K562 (cell line): Measurements from ENCODE around the gene SLC2A13. TPM values are rescaled to one million over a fixed set of nuclear protein-coding genes. Genes with fewer than 3 reads are reported as not detected.

ENCODE experiments used
- ATAC-seq: fragments of 200-7000 bp; cut with Tn5 transposase; 3 replicates; pipeline ENCODE4 v1.9.1; 2020; ENCODE audit warnings: moderate library complexity
- BruUV-seq: library from RNA; stranded (reverse); fragments of 400-500 nt; replicated peaks from 2 replicates; lab custom pipeline; 2021; lab: Mats Ljungman, UMichigan
- CTCF ChIA-PET: fragments of 300-600 bp; formaldehyde crosslinking; extraction: SDS; loops from one replicate; lab custom pipeline; 2021; ENCODE audit warnings: low intra/inter-chr PET ratio; lab: Yijun Ruan, JAX
- POLR2A ChIA-PET: fragments of 300-600, 350-650 bp; sonication (Branson Sonifier 250); formaldehyde crosslinking; extraction: SDS; loops from one replicate; lab custom pipeline; 2021; ENCODE audit warnings: antibody characterized with exemption, inconsistent platforms; lab: Yijun Ruan, JAX
- DNase-seq, 4 experiments: peaks; one replicate each; pipeline versions ENCODE4 v3.0.0 to v3.0.0-alpha.2; 2011 to 2018; ENCODE audit warnings: low spot score in 3 of 4, mixed read lengths in 3 of 4; ENCODE audit errors: extremely low read depth in 1 of 4
- FAIRE-seq: peaks from 2 replicates; lab custom pipeline; 2011; peaks lifted over from hg19 to GRCh38; lab: Jason Lieb, UNC
- H2AFZ ChIP-seq: 2 replicates; pipeline ENCODE4 v1.6.0; 2011; ENCODE audit warnings: low read depth, low read length, control low read depth, inconsistent platforms
- H3K27ac ChIP-seq: fragments of 200-600 bp; 3 replicates; pipeline ENCODE4 v1.8.0; 2011; ENCODE audit warnings: low read depth, mild to moderate bottlenecking, control low read depth, inconsistent platforms, low read length, moderate library complexity, mixed read lengths; ENCODE audit errors: extremely low read depth
- H3K27me3 ChIP-seq, 2 experiments: fragments of 300-600 bp in 1 of 2; 2 replicates in 1 of 2; 3 replicates in 1 of 2; pipeline versions ENCODE4 v1.6.0 to v1.8.0; 2011; ENCODE audit warnings: inconsistent platforms in 2 of 2, low read length in 2 of 2, mild to moderate bottlenecking in 1 of 2, mixed read lengths in 1 of 2, moderate library complexity in 1 of 2; ENCODE audit not compliant: control insufficient read depth in 2 of 2, insufficient read depth in 2 of 2
- H3K36me3 ChIP-seq: fragments of 300-600 bp; 3 replicates; pipeline ENCODE4 v1.8.0; 2011; ENCODE audit warnings: mild to moderate bottlenecking, low read length, inconsistent platforms; ENCODE audit not compliant: control insufficient read depth, insufficient read depth
- H3K4me1 ChIP-seq, 2 experiments: fragments of 200-600 bp in 1 of 2; replicated peaks in 1 of 2; 2 replicates in 1 of 2; 3 replicates in 1 of 2; pipeline versions ENCODE4 v1.5.1 to v1.8.0; 2011; ENCODE audit warnings: inconsistent platforms in 2 of 2, low read length in 2 of 2, mild to moderate bottlenecking in 1 of 2, mixed read lengths in 1 of 2, moderate library complexity in 1 of 2; ENCODE audit not compliant: control insufficient read depth in 2 of 2, insufficient read depth in 2 of 2
- H3K4me2 ChIP-seq: 2 replicates; pipeline ENCODE4 v1.6.1; 2011; ENCODE audit warnings: low read length, control low read depth, inconsistent platforms, mixed read lengths; ENCODE audit not compliant: insufficient read depth
- H3K4me3 ChIP-seq: fragments of 200-600 bp; sonication (generic), shearing (Covaris generic); 2 replicates; pipeline ENCODE4 v1.5.1; 2016; ENCODE audit warnings: control low read depth, inconsistent platforms
- H3K79me2 ChIP-seq: fragments of 200-600 bp; 3 replicates; pipeline ENCODE4 v1.8.0; 2011; ENCODE audit warnings: low read length, inconsistent platforms; ENCODE audit not compliant: control insufficient read depth, insufficient read depth
- H3K9ac ChIP-seq, 2 experiments: 2 replicates each; pipeline versions ENCODE4 v1.6.0 to v1.6.1; 2011; ENCODE audit warnings: low read depth in 2 of 2, low read length in 2 of 2, control low read depth in 1 of 2, inconsistent platforms in 1 of 2, mild to moderate bottlenecking in 1 of 2, mixed read lengths in 1 of 2; ENCODE audit not compliant: insufficient read depth in 1 of 2
- H3K9me1 ChIP-seq: one replicate; pipeline ENCODE4 v1.6.0; 2011; ENCODE audit warnings: inconsistent platforms, mild to moderate bottlenecking, low read length, moderate library complexity; ENCODE audit not compliant: control insufficient read depth, insufficient read depth
- H3K9me3 ChIP-seq: replicated peaks from 2 replicates; pipeline ENCODE4 v1.5.1; 2011; ENCODE audit warnings: low read depth, low read length, inconsistent platforms; ENCODE audit not compliant: control insufficient read depth, insufficient read depth
- H4K20me1 ChIP-seq: replicated peaks from 2 replicates; pipeline ENCODE4 v1.6.1; 2011; ENCODE audit warnings: low read length, inconsistent platforms, mixed read lengths; ENCODE audit not compliant: control insufficient read depth, insufficient read depth
- CBX8 ChIP-seq: fragments of 200-600 bp; sonication (generic); IDR thresholded peaks from 2 replicates; pipeline ENCODE4 v1.6.1; 2012; ENCODE audit warnings: borderline replicate concordance, mixed run types, low read depth, mild to moderate bottlenecking, moderate library complexity, mixed read lengths, low read length, control low read depth, inconsistent platforms; ENCODE audit not compliant: poor library complexity, severe bottlenecking; ENCODE audit errors: extremely low read depth
- HCFC1 ChIP-seq: IDR thresholded peaks from 2 replicates; pipeline ENCODE4 v1.6.1; 2012; ENCODE audit warnings: low read depth, low read length, improper control_type of control experiment
- NCOA4 ChIP-seq: fragments of 450-650 bp; IDR thresholded peaks from 2 replicates; pipeline ENCODE4 v1.6.1; 2018; ENCODE audit warnings: mild to moderate bottlenecking; ENCODE audit not compliant: partially characterized antibody
- POLR2A ChIP-seq: fragments of 450-650 bp; conservative IDR thresholded peaks from 2 replicates; pipeline ENCODE4 v1.6.1; 2016
- RBBP5 ChIP-seq: fragments of 200-600 bp; sonication (generic); IDR thresholded peaks from 2 replicates; pipeline ENCODE4 v1.6.1; 2012; ENCODE audit warnings: borderline replicate concordance, mild to moderate bottlenecking, low read length, control low read depth, inconsistent platforms; ENCODE audit not compliant: insufficient read depth, poor library complexity, severe bottlenecking
- WGBS: fragments of 100-300 bp; shearing (Covaris generic); methylation state at CpG from one replicate; pipeline ENCODE4 v1.1.6; 2016; ENCODE audit warnings: low coverage, mixed read lengths; ENCODE audit not compliant: insufficient coverage; ENCODE audit errors: missing lambda C conversion rate; 5-methylcytosine and 5-hydroxymethylcytosine counted together
- in situ Hi-C: fragments of 300-500 bp; cut with MboI; formaldehyde crosslinking; loops from 4 replicates; pipeline ENCODE4 v1.15.0; 2018; ENCODE audit warnings: inconsistent platforms, mixed read lengths
- intact Hi-C: fragments of 100-400 bp; cut with micrococcal nuclease; formaldehyde crosslinking; loops from 2 replicates; pipeline ENCODE4 v1.14.2; 2022
- polyA plus RNA-seq, 8 experiments: library from polyadenylated mRNA; depleted of rRNA in 4 of 8; stranded (reverse) in 5 of 8; unstranded in 3 of 8; fragments of >200 nt; fragmentation: Nextera tagmentation in 2 of 8; fragmentation: Illumina TruSeq in 1 of 8; extraction: Ambion mirVana in 2 of 8; extraction: Trizol in 1 of 8; gene quantifications; 2 replicates each; pipeline versions ENCODE4 v1.2.1 to v1.2.3, GENCODE V29; 2011 to 2014; ENCODE audit warnings: inconsistent platforms in 1 of 8, missing spikeins in 1 of 8
- total RNA-seq, 7 experiments: library from RNA; depleted of rRNA in 6 of 7; stranded (reverse); fragments of >200 nt in 6 of 7; fragmentation: Illumina TruSeq in 2 of 7; extraction: Trizol in 2 of 7; gene quantifications; 2 replicates each; pipeline versions ENCODE4 v1.2.1 to v1.2.3, GENCODE V29; 2011 to 2021; ENCODE audit warnings: low replicate concordance in 1 of 7

SLC2A13 gene
- total and polyA plus RNA-seq, 9 of the 15 experiments (the other 6 are each of a cell fraction or from before 2014, with no cell fraction given): 1.7 to 12.4 (median 9.0) TPM

GRCh38 chr12:39868328-39868725 lies 237.6 kb downstream of the SLC2A13 start:
- in situ Hi-C loops: no loop called here
- no peak for ATAC-seq
- no peaks in the 10 kb centered on the region for H4K20me1 ChIP-seq
- H3K9ac ChIP-seq: no peak overlapping the region
- no peak for DNase-seq
- H3K9me3 ChIP-seq: no peaks in the 10 kb centered on the region
- 67% methylated on average over 1 of the region's 1 CpG for WGBS
- no peaks in the 10 kb centered on the region for H3K9me1 ChIP-seq
- H3K36me3 ChIP-seq: no peaks in the 10 kb centered on the region
- H3K79me2 ChIP-seq: no peaks in the 10 kb centered on the region
- H3K27me3 ChIP-seq: no peaks in the 10 kb centered on the region
- no peak overlapping the region for H3K4me2 ChIP-seq
- intact Hi-C loops: no loop called here
- ChIA-PET POLR2A (no interaction called here), CTCF (no interaction called here)
- no peak overlapping the region for H2AFZ ChIP-seq
- BruUV-seq: no TSS peak
- no peak overlapping the region for H3K4me3 ChIP-seq
- no peak for FAIRE-seq
- no peaks in the 10 kb centered on the region for H3K4me1 ChIP-seq
- no peak overlapping the region for H3K27ac ChIP-seq
- TF ChIP-seq POLR2A: no peak
- no peak for TF ChIP-seq RBBP5
- no peak for TF ChIP-seq HCFC1
- no peak for TF ChIP-seq CBX8

DNA sequence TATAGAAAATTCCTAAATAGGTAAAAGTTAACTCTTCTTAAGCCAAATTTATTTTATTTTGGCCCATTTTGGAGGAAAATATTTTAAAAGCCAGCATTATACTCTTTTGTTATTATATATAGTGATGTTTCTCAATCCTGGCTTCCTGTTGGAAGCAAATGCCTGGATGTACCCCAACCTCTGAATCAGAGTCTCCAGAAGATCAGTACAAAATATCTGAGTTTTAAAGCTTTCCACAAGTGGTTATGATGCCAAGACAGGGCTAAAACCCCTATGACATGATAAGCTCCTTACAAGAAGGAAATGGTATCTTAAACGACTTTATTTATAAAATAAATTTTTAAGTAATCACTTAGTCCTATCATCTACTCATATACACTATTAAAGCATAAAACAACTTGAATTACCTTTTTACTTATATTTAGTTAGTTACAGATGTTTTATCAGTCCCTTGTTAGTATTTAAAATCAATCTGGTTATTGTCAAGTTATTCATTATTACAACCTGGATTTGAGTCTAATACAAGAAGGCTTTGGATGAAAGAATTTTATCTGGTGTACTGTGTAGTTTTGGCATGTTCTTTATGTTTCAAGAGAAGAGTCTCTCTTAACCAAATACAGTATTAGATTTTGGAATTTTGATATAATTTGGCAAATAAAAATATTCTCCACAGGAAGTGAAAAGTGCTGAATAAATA lies 238.1 kb downstream of the SLC2A13 start:
- no peaks in the 10 kb centered on the region for H3K4me1 ChIP-seq
- no peak overlapping the region for H3K27ac ChIP-seq
- intact Hi-C loops (no loop called here), in situ Hi-C loops (no loop called here)
- H3K9me3 ChIP-seq: no peaks in the 10 kb centered on the region
- no TSS peak for BruUV-seq
- ChIA-PET POLR2A (no interaction called here), CTCF (no interaction called here)
- DNase-seq (no peak), ATAC-seq (no peak), FAIRE-seq (no peak)
- H2AFZ ChIP-seq: no peak overlapping the region
- 17% methylated on average over 1 of the region's 1 CpG for WGBS
- no peaks in the 10 kb centered on the region for H3K27me3 ChIP-seq
- H3K9ac ChIP-seq: no peak overlapping the region
- H3K4me2 ChIP-seq: no peak overlapping the region
- H3K9me1 ChIP-seq: no peaks in the 10 kb centered on the region
- no peaks in the 10 kb centered on the region for H3K79me2 ChIP-seq
- no peak overlapping the region for H3K4me3 ChIP-seq
- H4K20me1 ChIP-seq: no peaks in the 10 kb centered on the region
- no peaks in the 10 kb centered on the region for H3K36me3 ChIP-seq
- TF ChIP-seq NCOA4: no peak
